GM19043 (cell line): ENCODE data around the gene ENOX2.
"Not testable (repeated sequence)": the region's sequence is repeated elsewhere in the genome, so short reads cannot be mapped to it uniquely, and the experiment has no call there.

Source experiments
- ATAC-seq: cut with Tn5 transposase; IDR thresholded peaks from one replicate; pipeline ENCODE4 v1.9.1; 2021; ENCODE audit warnings: low read depth; ENCODE audit not compliant: unreplicated experiment

ENOX2 gene

DNA sequence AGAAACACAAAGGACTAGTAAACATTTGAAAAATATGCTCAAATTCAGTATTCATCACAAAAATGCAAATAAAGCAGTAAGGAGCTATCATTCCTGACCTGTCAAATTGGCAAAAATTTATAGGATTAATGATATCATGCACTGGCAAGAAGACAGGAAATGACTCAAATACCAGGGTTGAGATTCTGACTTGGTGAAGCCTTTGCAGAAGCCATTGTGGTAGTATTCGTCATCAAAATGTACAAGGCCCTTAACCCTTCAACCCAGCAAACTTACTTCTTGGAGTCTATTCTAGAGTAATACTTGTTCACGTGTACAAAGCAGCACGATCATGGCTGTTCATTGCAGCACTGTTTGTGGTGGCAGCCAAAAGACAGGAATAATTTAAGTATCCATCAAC lies 132.4 kb downstream of the ENOX2 start:
- no peak for ATAC-seq

DNA sequence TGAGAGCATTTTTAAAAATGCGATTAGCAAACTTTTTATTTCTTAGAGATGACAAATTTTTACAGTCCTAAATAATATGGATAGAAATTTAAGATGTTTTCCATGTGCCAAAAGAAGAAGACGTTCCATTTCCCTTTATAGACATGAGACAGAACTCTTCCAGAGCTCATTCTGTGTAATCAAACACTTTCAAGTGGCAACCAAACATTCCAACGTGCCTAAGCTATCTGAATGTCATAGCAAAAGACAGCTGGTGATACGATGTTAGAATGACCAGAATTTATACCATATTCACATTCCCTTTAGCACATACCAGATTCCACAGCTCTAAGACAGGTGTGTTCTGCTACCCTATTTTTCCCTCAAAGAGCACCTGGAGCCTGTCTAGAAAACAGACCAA lies 133.2 kb downstream of the ENOX2 start:
- no peak for ATAC-seq

DNA sequence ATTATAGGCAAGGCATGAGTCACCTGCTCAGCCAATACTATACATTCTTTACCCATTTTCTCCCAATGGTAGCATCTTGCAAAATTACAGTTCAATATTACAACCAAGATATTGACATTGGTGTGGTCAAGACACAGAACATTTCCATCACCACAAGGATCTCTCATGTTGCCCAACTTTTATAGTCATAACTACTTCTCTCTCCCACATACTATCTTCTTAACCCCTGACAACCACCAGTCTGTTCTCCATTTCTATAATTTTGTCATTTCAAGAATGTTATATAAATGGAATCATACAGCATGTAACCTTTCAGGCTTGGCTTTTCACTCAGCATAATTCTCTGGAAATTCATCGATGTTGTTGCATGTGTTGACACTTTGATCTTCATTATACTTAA lies 144.9 kb downstream of the ENOX2 start:
- no peak for ATAC-seq

DNA sequence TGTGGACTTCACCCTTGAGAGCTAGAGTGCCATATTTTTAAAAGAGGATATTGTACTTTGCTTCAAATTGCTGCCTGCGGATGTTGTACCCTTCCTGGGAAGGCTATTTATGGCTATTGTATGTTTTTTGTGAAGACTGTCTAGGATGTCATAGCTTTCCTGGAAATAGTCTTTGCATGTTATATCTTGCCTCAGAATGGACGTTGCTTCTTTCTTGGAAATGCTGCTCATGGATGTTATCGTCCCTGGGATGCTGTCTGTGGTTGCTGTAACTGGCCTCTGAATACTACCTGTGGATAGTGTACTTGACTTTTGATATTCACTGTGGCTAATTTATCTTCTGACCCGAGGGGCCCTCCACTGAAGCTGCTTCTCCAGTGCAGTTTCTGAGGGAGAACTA lies 146.8 kb downstream of the ENOX2 start:
- no peak for ATAC-seq

DNA sequence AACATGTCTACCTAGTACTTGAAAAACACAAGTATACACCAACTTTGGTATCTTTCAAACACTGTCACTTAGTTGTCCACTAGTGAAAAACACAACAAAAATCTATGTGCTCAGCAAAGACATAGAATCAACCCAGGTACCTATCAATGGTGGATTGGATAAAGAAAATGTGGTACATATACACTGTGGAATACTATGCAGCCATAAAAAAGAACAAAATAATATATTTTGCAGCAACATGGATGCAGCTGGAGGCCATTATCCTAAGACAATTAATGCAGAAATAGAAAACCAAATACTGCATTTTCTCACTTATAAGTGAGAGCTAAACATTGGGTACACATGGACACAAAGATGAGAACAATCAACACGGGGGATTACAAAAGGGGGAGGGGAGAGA lies 148.7 kb downstream of the ENOX2 start:
- ATAC-seq = no peak

DNA sequence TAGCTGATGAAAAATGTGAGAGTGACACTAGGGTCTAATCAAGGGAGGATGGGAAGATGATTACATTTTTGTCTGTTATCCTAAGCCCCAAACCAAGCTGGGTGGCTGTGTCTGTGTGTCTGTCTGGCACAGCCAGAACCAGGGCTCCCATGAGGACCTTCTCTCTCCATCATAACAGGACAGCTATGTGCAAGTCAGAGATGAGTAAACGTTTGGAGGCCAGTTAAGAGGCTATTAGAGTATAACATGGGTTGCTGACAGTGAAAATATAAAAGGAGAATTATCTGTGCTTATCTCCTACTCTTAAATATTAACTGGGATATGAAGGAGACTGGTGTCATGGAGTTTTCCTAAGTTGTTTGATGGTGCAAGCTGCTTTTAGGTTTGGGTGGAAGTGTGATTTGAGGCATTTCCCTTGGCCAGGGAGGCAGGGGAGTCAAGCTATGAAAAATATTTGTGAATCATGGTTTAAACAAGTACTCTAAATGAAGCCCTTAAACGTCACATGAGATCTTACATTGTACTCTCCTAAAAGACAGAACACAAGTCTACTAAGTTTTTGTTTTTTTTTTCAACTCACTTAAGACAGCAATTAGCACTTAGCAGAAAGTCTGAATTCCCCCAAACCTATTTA lies 156.2 kb downstream of the ENOX2 start:
- ATAC-seq = no peak

DNA sequence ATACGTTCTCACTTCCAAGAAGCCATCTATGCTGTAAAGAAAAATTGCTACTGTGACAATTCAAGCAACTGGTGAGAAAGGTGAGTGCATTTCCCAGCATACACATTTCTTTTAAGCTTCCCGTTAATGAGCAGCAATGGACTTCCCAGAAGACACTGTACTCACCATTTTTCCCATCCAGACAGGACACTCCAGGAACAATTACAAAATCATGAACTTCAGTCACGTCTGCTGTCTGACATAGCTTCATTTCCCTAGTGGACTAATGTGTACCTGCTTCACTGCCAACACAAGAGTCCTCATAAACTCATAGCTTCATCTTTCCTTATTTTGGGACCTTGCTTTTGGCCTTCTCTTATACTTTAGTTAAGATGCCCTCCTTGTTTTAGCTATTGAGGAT lies 156.9 kb downstream of the ENOX2 start:
- ATAC-seq = no peak

DNA sequence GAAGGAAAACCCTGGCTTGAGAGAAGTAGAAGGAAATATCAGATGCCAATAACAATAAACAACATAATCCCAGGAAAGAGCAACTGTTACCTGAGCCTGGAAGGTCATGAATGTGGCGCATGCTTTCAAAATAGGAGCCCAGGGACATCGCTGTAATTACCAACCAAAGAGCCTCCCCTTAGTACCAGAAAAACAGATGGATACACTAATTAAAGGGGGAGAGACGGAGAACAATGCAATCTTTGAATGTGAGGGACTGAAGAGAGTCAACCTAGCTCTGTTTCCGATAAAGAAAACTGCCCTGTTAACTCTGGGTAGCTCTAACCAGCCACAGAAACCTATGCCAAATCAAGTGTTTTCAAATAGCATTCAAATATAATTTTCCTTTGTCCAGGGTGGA lies 161.4 kb downstream of the ENOX2 start:
- no peak for ATAC-seq

DNA sequence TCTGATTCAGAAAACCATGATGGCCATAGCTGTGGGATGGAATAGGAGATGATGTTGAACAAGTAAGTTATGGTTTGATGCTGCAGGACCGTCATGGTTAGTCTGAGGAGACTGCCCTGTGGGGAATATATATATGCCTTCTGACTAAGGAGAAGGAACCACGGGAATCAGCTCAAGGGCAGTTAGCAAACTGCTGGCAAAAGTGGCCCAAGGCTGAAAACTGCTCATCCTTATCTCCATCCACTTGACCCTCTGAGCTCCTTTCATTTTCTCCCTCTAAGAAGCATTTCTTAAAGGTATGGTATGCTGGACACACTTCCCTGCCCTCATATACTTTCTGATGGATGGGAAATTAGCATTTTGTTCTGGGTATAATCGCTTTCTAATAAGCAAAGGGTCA lies 161.9 kb downstream of the ENOX2 start:
- ATAC-seq = no peak

DNA sequence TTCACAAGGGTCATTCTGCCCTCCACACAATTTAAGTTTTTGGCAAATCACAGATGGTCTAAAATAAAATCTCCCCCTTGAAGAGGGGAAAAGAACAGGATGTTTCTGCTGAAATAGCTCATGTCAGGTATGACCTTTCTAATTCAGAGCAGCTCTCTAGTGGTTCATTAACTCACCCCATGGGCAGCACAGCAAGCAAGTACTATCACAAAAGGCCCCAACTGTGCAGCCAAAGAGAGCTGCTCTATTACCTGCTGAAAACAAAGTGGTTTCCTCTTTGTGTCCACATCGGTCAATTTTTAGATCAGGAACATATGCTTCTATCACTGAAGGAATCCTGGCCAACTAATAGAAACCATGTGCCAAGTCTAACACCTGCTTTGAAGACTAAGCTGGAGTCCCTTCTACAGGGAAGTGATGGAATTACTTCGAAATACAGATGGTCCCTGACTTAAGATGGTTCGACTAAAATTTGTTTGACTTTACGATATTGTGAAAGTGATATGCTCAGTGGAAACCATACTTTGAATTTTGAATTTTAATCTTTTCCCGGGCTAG lies 164.3 kb downstream of the ENOX2 start:
- ATAC-seq = no peak

DNA sequence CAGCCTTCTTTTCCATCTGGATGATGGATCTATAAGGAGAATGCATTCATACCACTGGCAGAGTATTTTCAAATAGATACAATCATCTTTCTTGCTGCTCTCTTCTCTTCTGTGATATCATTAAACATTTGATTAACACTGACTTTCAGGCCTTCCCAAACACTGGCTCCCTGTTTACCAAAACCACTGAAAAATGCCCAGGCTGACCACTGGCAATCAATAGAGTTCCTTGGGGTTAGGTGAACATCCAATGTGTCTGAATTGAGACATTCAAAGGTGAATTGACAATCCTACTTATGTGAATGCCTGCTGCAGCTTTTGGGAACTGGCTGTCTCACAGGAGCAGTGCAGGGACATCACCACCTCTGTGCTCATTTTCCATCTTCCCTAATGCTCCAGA lies 168.3 kb downstream of the ENOX2 start:
- no peak for ATAC-seq

DNA sequence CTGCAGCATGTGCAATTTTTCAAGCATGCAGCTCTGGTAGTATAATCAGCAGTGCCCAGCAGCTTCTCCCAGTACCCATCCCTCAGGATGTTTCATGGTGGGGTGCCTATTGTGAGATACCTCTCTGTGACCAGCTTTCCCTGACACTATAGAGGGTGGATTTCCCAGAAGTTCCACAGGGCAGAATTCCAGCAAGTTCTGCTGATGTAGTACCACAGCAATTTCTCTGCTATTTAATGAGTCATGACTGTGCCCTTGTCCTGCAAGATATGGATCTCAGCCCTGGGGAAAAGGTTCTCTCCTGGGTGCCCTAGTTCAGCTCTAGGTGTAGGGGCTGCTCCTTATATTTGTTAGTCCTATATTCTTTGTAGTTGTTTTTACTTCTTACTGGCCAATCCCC lies 174.8 kb downstream of the ENOX2 start:
- no peak for ATAC-seq

DNA sequence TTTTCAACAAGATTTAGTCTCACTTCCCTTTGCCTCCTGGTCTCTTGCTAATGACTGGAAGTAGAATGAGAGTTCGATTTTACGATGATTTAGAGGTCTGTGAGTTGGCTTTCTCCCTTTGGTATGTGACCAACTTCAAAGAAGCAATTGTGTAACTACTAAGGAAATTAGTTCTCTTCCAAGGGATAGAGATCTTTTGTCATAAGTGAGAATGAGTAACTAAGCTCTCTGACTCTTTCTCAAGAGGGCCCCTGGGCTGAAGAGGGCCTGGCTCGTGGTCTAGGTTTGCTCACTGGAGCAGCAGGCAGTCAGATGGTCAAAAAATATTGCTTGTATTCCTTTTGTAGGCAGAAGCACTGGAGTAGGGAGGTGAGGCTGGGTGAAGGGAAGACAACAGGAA lies 176.3 kb downstream of the ENOX2 start:
- no peak for ATAC-seq

DNA sequence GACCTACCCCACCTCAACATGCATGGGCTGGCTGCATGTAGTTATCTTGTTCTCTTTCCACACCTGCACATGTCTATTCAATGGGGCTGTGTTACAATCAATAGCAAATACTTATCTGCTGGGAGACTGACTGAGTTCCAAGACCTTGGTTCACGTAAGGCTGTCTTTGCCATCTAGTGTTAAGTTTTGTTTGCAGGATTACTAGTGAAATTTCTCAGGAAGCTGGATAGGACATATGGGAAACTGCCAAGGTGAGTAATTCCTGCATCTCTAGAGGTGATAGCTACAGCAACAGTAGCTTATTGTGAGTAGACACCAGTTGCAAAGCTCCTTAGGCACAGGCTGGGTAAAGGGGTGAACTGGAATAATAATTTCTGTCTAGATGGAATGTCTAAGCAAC lies 177.5 kb downstream of the ENOX2 start:
- ATAC-seq = no peak

DNA sequence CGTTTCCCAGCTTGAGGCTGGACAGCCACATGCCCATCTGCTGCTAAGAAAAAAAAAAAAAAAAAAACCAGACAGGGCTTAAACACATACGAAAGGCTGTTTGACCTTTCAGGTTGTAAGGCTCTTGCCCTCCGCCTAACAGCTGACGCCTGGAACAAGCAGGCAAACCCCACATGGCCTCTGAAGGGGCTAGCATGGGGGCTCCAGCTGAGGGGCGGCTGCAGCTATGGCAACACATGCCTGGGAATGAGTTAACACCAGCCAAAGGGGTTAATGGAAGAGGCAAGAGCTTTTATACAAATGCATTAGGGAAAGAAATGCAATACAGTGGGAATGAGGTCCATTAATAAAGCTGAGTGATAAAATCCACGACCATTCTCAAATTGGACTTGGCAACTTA lies 183.6 kb downstream of the ENOX2 start:
- ATAC-seq = no peak

DNA sequence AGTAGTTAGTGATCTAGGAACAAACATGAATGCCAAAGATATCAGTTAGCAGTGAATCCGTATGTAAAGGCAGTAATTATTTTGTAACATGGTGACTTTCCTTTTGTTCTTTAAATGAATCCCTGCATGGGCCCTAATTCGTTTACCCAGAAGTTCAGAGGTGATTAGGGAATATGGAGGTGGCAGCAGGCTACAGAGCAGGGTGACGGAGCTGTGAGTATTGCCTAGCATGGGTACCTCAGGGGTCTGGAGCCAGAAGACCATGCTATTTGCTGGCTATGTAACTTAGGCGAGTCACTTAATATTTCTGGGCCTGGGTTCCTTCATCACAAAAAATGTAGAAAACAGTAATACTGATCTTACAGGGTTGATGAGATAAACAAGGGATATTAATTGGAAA lies 184.9 kb downstream of the ENOX2 start:
- no peak for ATAC-seq

DNA sequence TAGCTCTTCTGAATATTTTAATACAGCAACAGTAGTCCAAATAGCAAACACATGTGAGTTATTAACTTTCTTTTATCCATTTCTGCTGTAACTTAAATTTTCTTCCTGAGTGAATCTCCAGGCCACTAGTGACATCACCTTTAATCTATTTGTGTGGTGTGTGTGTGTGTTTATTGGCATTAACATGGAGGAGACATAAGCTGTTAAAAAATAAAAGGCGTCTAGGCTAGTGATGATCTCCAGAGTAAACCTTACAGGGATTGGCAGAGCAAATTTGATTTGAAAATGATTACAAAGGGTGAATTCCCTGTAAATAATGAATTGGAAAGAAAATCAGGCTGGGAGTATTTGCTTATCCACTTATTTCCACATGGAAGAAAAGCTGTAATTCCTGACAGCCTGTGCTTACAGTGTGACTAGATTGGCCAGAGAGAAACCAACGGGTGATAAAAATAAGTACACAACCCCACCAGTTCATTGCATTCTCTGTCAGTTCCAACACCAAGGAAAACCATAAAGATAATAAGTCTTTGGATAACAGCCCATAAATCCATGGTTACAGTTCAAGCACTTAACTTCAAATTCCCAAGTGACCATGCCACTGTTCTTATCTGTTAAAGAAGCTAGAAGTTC lies 186.1 kb downstream of the ENOX2 start:
- no peak for ATAC-seq

DNA sequence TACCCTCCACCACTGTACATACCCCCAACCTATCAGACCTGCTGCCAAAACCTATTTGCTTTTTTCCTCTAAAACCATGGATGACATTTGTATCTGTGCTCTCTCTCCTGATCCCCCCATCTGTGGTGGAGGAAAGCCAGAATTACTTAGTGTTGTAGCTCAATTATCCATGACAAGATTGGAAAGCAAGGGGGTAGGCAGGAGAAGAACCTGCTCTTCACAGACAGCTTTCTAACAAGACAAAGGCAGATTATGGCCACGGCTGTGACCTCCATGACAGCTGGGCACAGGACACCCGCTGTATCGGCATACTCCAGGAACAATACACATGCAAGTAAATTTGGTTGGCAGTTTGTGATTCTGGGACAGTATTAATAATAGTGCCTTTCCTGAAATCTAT lies 186.7 kb downstream of the ENOX2 start:
- ATAC-seq = no peak

DNA sequence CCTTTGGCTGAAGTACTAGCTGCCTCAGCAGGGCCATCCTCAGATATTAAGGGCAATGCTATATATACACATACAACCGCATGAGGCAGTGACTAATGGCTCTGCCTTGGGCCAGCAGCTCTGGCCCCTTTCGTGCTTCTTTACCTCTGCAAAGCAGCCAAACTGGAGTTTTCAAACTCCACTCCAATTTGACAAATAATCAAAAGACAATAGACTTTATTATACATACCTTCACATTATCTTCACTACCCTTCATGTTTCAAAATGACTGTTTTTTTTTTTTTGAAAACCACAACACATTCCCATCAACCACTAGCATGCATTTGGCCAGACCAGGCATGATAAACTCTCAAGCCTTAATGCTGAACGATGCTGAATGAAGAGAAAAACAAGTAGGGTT lies 187.7 kb downstream of the ENOX2 start:
- ATAC-seq = no peak

DNA sequence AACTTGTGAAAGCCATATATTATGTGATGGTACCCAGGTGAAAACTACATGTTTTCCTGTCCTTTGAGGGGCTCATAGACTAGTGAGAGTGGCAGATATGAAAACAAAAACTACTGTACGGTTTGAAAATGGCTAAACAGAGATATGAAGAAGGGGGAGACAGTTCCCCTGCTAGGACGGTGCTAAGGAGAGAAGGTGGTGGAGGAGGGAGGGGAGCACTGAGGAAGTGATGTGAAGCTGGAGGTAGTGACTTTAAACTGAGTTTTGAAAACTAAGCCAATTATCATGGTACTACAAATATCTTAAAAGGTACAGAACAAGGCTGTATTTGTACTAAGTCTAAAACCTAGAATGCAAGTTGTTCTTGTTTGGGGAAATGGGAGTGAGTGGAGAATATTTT lies 188.3 kb downstream of the ENOX2 start:
- ATAC-seq = no peak

DNA sequence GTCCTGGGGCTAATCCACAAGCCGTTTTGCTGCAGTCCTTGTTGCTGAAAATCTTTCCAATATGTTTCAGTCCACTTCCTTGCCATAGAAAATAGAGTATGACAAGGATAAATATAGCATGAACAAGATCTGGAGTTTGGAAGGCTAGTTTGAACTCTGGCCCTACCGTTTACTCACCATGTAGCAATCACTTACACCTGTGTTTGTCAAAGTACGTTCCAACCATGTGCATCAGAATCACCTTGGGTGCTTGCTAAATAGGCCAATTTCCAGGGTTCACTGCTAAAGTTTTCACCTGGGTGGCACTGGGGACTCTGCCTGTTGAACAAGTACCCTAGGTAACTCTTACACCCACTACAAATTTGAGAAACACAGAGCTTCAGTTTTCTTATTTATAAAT lies 188.9 kb downstream of the ENOX2 start:
- no peak for ATAC-seq

DNA sequence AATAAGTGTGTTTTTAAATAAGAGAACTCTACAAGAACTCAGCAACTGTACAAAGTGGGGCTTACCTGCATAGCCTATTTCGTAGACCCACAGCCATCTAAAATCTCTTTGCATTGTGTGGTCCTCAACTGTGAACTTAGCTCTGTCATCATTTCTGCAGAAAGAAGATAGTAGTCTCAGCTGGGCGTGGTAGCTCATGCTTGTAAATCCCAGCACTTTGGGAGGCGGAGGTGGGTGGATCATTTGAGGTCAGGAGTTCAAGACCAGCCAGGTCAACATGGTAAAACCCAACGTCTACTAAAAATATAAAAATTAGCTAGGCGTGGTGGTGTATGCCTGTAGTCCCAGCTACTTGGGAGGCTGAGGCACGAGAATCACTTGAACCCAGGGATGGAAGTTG lies 193.8 kb downstream of the ENOX2 start:
- not testable (repeated sequence) for ATAC-seq

DNA sequence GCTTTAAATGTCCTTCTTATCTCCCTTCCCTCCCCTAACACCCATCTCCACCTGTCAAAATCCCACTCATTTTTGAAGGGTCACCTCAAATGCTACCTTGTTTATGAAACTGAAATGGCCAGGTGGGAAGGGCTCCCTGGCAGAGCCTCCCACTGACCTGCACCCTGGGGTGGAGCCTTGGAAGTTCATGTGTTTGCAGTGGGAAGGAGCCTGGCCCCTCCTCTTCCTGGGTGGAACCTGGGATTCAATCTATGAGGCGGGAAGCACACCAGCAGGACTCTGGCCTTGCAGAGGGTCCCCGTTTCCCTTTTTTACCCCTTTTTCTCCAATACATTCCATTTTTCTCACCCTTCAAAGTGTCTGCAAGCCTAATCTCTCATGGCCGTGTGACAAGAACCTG lies 197.4 kb downstream of the ENOX2 start:
- ATAC-seq = no peak
